HG02642 (cell line): ENCODE measurements around the gene BARD1.
"Not testable (repeated sequence)": the region's sequence is repeated elsewhere in the genome, so short reads cannot be mapped to it uniquely, and the experiment has no call there.

Experiments
- ATAC-seq: cut with Tn5 transposase; IDR thresholded peaks from one replicate; pipeline ENCODE4 v1.9.1; 2021; ENCODE audit warnings: mild to moderate bottlenecking; ENCODE audit not compliant: unreplicated experiment, poor library complexity

BARD1 gene

DNA sequence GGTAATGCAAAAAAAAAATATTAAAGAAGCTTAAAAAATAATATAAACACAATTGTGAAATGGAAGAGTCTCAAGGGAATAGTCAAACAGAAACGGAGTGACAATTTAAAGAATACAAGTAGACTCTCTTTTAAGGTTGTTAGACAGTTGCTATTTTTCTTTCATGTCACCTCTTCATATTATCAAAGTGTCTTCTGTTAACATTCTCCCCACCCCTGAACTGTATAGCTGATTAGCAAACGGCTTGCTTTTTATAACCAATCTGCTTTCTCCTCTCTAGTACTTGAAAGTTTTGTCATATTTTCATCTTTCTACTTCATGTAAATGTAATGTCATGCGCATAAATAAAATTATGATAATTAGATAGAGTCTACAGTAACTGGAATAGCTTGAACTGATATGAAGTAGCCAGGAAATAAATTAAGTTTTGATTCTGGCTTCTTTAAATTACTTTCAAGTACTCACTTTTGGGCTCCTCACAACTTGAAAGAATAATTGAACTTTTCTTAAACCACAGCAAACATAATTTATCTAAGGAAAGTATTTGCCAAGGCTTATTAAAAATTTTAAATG lies 37.0 kb downstream of the BARD1 start:
- ATAC-seq = no peak

DNA sequence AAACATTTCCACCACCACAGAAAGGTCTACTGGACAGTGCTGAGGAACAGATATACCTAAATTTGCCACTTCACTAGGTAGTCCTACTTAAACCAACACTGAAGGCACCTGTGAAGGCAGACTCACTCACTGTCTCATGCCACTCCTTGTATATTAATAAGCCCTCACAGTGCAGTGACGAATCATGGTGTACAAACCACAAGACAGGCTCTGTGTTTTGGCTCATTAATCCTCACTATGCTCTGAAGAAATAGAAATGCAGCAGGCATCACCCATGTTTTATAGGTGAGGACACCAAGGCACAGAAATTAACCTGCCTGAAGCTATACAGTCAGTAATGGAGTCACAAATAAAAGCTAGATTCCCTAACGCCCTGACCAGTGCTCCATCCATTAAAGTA lies 44.3 kb downstream of the BARD1 start:
- no peak for ATAC-seq

DNA sequence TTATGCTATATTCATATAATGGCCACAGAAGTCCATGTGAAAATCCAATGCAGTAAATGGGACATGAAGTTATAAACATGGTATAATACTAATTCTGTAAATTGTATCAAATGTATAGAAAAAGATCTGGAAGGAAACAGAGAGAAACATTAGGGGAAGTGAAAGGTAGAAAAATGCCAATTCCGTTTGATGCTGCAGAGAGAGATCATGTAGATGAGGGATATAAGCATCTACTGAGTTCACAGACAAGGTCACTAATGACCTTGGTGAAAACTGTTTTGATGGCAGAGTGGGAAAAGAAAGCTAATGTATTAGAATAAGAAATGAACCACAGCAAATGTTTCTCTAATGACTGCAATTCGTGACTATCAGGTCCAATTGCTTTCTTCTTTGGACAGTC lies 56.0 kb downstream of the BARD1 start:
- no peak for ATAC-seq

DNA sequence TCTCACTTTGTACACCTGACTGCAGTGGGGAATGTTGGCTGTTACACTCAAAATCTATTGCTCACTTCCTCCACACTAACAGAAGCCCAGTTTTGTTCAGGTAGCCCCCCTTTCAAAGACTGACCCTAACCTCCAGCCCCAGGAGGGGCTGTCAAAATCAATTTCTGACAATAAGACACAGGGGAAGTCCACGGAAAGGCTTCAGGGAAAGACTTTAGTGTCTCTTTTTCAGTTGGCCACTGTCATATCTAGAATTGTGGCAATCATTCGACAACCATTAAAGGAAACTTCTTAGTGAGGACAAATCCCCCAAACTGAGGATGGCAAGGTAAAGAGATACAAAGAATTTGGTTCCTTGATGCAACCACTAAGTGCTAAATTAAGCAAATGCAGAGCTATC lies 59.0 kb downstream of the BARD1 start:
- peak; percentile 31 for ATAC-seq

- ATAC-seq = peak; percentile 45
Measured at GRCh38 chr2:214747992-214748391, 61.5 kb downstream of the BARD1 start.

DNA sequence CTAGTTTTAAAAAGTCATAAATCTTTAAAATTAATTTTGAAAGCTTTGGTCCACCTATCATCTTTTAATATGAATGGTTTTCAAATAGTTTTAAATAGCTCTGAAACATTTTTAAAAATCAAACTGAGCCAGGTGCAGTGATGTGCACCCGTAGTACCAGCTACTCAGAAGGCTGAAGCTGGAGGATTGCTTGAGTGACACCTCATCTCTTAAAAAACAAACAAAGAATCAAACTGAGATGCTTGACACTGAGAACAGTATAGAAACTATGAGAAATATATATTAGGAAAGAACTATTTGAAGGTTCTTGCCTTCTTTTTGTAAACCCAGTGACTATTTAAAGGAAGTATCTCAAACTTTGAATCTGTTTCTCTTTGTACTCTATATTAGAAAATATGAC lies 67.4 kb downstream of the BARD1 start:
- ATAC-seq = no peak

DNA sequence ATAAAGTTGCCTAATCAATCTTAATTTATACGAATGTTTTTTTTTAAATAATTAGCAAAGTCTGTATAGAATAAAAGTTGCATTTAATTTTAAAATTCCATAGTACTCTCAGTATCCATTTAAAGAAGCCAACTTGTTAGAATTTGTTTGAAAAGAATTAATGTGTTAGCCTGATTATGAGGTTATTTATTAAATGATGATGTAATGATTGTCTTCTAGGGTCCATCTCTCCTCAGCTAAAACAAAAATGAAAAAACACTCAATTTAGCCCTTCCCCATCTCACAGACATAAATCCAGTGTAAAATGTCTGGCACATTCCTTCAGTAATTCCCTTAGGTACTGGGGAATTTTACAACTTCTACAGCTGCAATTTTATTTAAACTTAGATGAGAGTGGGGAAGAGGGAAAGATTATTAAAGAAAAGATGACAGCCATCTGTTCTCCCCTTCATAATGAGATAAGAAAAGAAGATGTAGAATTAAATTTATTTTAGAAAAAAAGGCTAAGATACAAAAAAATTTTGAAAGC lies 68.6 kb downstream of the BARD1 start:
- no peak for ATAC-seq

DNA sequence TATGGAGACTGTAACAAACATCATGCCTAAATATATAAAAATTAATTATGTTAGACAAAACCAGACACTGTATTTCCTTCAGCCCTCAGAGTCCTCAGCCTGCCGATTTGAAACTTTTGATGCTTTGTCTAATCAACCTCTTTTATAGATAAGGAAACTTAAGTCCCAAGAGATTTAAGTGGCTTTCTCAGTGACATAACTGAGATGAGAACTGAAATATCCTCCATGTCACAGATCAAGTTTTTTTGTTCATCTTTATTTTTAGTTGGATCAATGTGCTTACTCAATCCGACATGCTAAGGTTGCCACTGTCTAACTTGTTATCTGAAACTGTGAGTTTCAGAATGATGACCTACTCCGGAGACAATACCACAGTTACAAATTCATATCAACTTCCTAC lies 72.3 kb downstream of the BARD1 start:
- peak; percentile 98 for ATAC-seq

GRCh38 chr2:214730800-214731407 lies 78.6 kb downstream of the BARD1 start:
- ATAC-seq = no peak

DNA sequence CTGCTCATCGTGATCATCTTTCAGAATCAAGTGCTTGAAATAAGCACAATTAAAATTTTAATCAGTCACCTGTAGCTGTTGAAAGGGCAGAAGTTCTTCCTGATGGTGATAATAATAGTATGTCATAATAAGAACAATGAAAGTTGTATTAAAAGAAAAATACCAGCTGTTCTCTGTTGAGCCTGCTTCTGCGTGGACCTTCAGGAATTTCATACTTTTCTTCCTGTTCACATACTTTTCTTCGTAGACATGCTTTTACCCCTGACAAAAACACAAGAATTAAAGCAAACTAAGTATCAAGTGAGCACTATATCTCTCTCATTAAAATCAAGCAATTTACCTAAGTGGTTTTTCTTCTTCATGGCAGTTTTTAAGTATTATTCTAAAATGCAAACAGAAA lies 79.2 kb downstream of the BARD1 start:
- no peak for ATAC-seq

DNA sequence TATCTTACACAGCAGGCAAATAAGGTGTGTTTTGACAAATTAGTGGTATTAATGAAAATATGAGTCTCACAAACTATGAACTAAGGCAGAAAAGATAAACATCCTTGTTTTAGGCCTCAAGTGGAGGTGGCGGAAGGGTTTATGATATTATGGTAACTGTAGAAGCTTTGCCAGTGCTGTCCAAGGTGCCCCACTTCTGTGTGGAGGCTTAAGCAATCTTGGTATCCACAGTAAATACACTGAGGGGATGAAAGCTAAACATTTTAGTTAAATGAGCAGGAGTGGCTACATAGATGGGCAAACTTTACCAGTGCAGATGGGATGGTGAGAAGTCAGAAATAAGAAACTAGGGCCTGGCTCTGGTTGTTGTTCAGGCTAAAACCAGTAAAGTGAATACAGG lies 84.7 kb downstream of the BARD1 start:
- ATAC-seq = no peak

DNA sequence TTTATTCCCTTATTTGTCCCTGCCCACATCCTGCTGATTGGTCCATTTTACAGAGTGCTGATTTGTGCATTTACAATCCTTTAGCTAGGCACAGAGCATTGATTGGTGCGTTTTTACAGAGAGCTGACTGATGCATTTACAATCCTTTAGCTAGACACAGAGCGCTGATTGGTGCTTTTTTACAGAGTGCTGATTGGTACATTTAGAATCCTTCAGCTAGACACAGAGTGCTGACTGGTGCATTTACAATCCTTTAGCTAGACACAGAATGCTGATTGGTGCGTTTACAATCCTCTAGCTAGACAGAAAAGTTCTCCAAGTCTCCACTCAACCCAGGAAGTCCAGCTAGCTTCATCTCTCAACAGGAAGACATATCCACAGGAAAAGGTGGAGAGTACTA lies 91.6 kb downstream of the BARD1 start:
- not testable (repeated sequence) for ATAC-seq

DNA sequence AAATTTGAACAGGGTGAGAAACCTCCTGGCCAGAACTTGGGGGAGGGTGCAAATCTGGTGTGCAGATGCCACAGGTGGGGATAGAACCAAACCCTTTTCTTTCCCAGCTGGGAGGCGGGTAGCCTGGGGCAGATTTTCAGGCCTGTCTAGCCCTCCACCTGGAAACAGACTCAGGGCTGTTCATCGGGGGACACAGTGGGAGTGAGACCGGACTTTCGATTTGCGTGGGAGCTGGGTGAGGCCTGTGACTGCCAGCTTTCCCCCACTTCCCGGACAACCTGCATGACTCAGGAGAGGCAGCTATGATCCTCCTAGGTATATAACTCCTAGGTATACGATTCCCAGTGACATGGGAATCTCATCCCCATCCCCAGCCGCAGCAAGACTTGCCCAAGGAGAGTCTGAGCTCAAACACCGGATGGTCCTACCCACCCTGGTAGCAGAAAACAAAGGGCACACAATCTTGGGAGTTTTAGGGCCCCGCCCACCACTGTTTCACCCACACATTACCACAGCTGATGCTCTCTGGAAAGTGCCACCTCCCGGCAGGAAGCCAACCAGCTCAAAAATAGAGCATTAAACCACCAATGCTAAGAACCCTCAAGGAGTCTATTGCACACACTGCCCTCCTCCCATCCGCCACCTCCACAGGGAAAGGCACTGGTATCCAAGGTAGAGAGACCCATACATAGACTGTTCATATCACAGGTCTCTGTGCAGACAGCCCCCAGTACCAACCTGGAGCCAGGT lies 92.5 kb downstream of the BARD1 start:
- no peak for ATAC-seq

DNA sequence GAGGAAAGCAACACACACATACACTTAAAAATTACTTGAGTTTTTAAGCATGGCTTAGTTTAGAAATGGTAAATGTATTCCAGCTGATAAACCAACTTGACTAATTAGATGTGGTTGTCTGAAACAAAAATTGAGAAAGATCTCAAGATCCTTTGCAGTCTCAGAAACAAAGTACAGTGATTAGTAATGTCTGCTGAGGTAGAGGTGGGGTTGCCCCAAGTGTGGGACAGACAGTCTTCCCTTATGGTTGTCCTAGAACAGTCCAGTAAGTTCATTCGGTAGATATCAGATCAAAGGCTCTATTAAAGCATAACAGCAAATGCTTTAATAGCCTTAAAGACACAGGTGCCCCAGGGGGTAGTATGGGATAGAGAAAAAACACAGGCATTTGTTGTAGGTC lies 94.5 kb downstream of the BARD1 start:
- no peak for ATAC-seq

GRCh38 chr2:214713080-214713830 lies 96.2 kb downstream of the BARD1 start:
- no peak for ATAC-seq

DNA sequence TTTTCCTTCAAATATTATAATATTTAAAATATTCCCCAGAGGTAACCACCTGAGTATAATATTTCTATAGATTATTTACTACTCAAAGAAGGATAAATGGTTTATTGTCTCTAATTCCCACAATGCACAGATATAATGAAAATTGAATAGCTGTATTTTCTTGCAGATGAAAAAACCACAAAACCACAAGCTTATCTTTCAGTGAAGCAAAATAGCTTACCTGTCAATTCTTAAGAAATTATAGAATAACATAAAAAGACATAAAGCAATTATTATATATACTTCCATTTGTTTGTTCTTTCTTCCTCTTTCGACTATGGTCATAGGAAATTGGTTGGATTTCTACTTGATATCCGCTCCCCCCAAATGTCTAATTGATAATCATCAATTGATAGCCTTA lies 98.8 kb downstream of the BARD1 start:
- ATAC-seq = no peak

GRCh38 chr2:214706986-214707385 lies 102.5 kb downstream of the BARD1 start:
- ATAC-seq = no peak

GRCh38 chr2:214699236-214699635 lies 110.2 kb downstream of the BARD1 start:
- ATAC-seq = no peak

DNA sequence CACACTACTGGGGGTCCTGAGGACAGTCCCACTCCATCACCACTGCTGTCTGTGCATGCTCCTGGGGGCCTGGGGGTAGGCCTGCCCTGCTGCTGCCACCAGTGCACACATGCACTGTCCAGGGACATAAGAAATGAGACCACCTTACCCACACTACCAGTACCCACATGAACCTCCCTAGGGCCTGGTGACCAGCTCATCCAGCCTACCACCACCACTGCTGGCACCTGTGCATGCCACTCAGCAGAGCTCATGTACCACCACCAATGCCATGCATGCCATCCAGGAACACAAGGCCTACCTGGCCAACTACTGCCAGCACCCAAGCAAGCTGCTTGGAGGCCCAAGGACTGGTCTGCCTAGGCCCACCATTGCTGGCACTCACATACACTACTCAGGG lies 112.8 kb downstream of the BARD1 start:
- ATAC-seq = no peak

- no peak for ATAC-seq
Measured at GRCh38 chr2:214695789-214696188, 113.7 kb downstream of the BARD1 start.

DNA sequence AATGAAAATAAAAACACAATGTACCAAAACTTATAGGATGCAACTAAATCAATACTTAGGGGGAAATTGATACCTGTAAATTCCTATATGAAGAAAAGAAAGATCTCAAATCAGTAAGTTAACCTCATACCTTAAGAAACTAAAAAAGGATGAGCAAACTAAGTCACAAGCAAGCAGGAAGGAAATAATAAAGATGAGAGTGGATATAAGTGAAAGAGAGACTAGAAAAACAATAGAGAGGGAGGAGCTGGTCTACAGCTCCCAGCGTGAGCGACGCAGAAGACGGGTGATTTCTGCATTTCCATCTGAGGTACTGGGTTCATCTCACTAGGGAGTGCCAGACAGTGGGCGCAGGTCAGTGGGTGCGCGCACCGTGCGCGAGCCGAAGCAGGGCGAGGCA lies 125.9 kb downstream of the BARD1 start:
- peak; percentile 70 for ATAC-seq
